ENCODE results near the gene EIF4A3. TPM values are rescaled to one million over a fixed set of nuclear protein-coding genes. Genes with fewer than 3 reads are reported as not detected.

EIF4A3 gene
- total and polyA plus RNA-seq, 9 of the 15 experiments (the other 6 are each of a cell fraction or from before 2014, with no cell fraction given) = 62.7 to 171 (median 127) TPM

DNA sequence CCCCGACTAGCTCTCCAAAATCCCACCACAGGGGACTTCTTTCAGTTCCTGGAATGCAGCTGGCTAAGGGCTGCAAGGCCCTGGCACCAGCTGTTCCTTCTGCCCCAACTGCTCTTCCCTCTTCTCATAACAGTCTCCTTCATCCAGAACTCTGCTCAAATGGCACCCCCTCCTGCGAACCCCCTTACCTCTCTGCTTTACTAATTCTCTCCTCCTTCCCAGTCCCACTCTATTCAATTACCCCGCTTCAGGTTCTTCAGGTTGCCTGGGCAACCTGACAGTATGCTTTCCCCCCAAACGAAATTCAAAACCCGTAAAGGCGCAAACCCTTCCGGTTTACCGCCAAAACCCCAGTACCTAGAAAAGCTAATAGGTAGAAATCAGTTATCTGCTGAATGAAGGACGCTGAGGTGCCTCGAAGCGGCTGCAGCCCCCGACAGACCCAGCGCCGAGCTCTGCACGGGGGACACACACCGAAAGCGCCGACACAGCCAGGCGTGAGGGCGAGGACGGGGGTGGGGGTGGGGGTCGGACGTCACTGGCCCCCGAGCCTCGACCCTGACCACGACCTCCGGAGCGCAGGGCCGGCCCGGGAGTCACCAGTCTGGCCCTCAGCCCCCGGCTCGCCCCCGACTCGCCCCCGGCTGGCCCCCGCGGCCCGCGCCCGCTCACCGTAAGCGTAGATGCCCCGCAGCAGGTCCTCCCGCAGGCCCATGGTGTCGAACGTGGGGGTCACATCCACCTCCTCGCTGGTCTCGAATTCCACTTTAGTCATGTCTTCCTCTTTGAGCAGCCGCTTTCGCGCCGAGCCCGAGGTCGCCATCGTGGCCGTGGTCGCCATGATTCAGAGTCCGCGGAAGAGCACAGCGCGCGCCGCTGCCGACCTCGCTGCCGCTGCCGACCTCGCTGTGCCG, 550 bp downstream of the EIF4A3 start (continued):
- TF ChIP-seq CBX5 (IDR thresholded peaks at IDR 0.05; ENCODE audit: borderline replicate concordance, low read depth) (no peak), RFX1 (IDR thresholded peaks at IDR 0.05) (peak; percentile 83), SNIP1 (IDR thresholded peaks at IDR 0.05; ENCODE audit: low read depth) (no peak), PYGO2 (tag; IDR thresholded peaks at IDR 0.05) (no peak), NR4A1 (CRISPR knock-in tag; IDR thresholded peaks at IDR 0.05) (0 out of 2 replicates have a peak, but pooled peaks have one; percentile 20), NR4A1 (tag; IDR thresholded peaks at IDR 0.05) (no peak), YBX1 (IDR thresholded peaks at IDR 0.05) (no peak), SREBF2 (CRISPR knock-in tag; IDR thresholded peaks at IDR 0.05) (no peak), SMARCE1 (IDR thresholded peaks at IDR 0.05) (no peak), BCOR (IDR thresholded peaks at IDR 0.05) (no peak), CCNT2 (IDR thresholded peaks at IDR 0.05; ENCODE audit: borderline replicate concordance, extremely low read depth, insufficient read length, low read depth, low read length) (peak; percentile 16), KHSRP (IDR thresholded peaks at IDR 0.05) (0 out of 2 replicates have a peak, but pooled peaks have one; percentile 4), SIN3A (IDR thresholded peaks at IDR 0.05; ENCODE audit: borderline replicate concordance in 2 of 2, control insufficient read depth in 1 of 2, low read depth in 2 of 2, low read length in 2 of 2) (peak; percentile 8 to 32; a peak in 1 of 4 replicates), TCF7 (IDR thresholded peaks at IDR 0.05; ENCODE audit: borderline replicate concordance) (0 out of 2 replicates have a peak, but pooled peaks have one; percentile 38), PHF20 (IDR thresholded peaks at IDR 0.05; ENCODE audit: partially characterized antibody) (peak; percentile 45), KLF6 (CRISPR knock-in tag; IDR thresholded peaks at IDR 0.05; ENCODE audit: borderline replicate concordance) (no peak), MTA1 (IDR thresholded peaks at IDR 0.05; ENCODE audit: borderline replicate concordance) (no peak), FOS (IDR thresholded peaks at IDR 0.05; ENCODE audit: extremely low read depth, insufficient read length) (no peak), XRCC4 (IDR thresholded peaks at IDR 0.05; ENCODE audit: extremely low read depth, insufficient read depth, insufficient read length) (no peak), KAT2B (IDR thresholded peaks at IDR 0.05; ENCODE audit: low read depth, low read length) (no peak), MIER1 (IDR thresholded peaks at IDR 0.05; ENCODE audit: low read depth) (no peak), SMAD4 (CRISPR knock-in tag; conservative IDR thresholded peaks at IDR 0.05) (no peak), PPARD (CRISPR knock-in tag; IDR thresholded peaks at IDR 0.05) (no peak), NFIC (IDR thresholded peaks at IDR 0.05) (no peak), HLTF (IDR thresholded peaks at IDR 0.05) (no peak)
- TF ChIP-seq, protein P1, sequence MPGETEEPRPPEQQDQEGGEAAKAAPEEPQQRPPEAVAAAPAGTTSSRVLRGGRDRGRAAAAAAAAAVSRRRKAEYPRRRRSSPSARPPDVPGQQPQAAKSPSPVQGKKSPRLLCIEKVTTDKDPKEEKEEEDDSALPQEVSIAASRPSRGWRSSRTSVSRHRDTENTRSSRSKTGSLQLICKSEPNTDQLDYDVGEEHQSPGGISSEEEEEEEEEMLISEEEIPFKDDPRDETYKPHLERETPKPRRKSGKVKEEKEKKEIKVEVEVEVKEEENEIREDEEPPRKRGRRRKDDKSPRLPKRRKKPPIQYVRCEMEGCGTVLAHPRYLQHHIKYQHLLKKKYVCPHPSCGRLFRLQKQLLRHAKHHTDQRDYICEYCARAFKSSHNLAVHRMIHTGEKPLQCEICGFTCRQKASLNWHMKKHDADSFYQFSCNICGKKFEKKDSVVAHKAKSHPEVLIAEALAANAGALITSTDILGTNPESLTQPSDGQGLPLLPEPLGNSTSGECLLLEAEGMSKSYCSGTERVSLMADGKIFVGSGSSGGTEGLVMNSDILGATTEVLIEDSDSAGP (CRISPR knock-in tag; IDR thresholded peaks at IDR 0.05) = 0 out of 2 replicates have a peak, but pooled peaks have one; percentile 15
- TF ChIP-seq, protein P2, sequence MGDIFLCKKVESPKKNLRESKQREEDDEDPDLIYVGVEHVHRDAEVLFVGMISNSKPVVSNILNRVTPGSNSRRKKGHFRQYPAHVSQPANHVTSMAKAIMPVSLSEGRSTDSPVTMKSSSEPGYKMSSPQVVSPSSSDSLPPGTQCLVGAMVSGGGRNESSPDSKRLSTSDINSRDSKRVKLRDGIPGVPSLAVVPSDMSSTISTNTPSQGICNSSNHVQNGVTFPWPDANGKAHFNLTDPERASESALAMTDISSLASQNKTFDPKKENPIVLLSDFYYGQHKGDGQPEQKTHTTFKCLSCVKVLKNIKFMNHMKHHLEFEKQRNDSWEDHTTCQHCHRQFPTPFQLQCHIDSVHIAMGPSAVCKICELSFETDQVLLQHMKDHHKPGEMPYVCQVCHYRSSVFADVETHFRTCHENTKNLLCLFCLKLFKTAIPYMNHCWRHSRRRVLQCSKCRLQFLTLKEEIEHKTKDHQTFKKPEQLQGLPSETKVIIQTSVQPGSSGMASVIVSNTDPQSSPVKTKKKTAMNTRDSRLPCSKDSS (IDR thresholded peaks at IDR 0.05; ENCODE audit: low read depth, partially characterized antibody) = no peak
